ENCODE data around the gene FASTKD1. TPM values are rescaled to one million over a fixed set of nuclear protein-coding genes. Genes with fewer than 3 reads are reported as not detected.

The FASTKD1 gene
- total RNA-seq, 2 experiments from 2014 or later, result 6.3 to 7.2 TPM

DNA sequence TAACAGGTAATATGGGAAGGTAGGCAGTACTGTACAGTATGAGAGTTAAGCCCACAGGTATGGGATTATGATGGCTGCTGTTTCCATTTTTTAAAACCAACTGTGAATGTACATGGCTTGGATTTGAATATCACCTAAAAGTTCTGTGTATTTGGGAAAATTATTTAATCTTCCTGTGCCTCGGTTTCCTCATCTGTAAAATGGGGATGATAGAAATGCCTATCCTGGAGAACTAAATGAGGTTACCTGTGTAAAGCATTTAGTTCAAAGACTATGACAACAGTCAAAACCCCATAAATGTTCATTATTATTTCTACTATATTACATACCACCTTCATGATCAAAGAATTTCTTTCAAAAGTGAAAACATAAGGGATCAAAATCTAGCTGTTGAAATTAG is 60.6 kb downstream of the FASTKD1 start:
- Histone ChIP-seq H3K27me3 (ENCODE audit: control insufficient read depth in 1 of 2, insufficient read depth in 2 of 2, low read length in 2 of 2) (no peaks in the 10 kb centered on the region), H3K27ac (ENCODE audit: low read depth in 1 of 2, low read length in 2 of 2) (no peak overlapping the region), H3K4me3 (ENCODE audit: low read length) (no peak overlapping the region), H3K36me3 (ENCODE audit: insufficient read depth, low read length) (no peaks in the 10 kb centered on the region), H3K4me1 (ENCODE audit: insufficient read depth, low read length) (no peaks in the 10 kb centered on the region), H3K9me3 (ENCODE audit: control insufficient read depth in 1 of 2, insufficient read depth in 1 of 2, low read length in 2 of 2) (no peaks in the 10 kb centered on the region)
- ATAC-seq (ENCODE audit: poor library complexity) (no peak), DNase-seq (no peak)
- Mint-ChIP-seq H3K27me3 (no peaks in the 10 kb centered on the region), H3K36me3 (ENCODE audit: low read depth) (no peaks in the 10 kb centered on the region), H3K9me3 (no peaks in the 10 kb centered on the region), H3K4me1 (ENCODE audit: low read depth) (no peaks in the 10 kb centered on the region), H3K27ac (no peak overlapping the region), H3K4me3 (no peak overlapping the region)
- ChIA-PET CTCF (no interaction called here), POLR2A (no interaction called here)
- TF ChIP-seq, protein P1, sequence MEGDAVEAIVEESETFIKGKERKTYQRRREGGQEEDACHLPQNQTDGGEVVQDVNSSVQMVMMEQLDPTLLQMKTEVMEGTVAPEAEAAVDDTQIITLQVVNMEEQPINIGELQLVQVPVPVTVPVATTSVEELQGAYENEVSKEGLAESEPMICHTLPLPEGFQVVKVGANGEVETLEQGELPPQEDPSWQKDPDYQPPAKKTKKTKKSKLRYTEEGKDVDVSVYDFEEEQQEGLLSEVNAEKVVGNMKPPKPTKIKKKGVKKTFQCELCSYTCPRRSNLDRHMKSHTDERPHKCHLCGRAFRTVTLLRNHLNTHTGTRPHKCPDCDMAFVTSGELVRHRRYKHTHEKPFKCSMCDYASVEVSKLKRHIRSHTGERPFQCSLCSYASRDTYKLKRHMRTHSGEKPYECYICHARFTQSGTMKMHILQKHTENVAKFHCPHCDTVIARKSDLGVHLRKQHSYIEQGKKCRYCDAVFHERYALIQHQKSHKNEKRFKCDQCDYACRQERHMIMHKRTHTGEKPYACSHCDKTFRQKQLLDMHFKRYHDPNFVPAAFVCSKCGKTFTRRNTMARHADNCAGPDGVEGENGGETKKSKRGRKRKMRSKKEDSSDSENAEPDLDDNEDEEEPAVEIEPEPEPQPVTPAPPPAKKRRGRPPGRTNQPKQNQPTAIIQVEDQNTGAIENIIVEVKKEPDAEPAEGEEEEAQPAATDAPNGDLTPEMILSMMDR (IDR thresholded peaks at IDR 0.05), result no peak
- intact Hi-C loops (cut with DNase I, micrococcal nuclease), result no loop called here

DNA sequence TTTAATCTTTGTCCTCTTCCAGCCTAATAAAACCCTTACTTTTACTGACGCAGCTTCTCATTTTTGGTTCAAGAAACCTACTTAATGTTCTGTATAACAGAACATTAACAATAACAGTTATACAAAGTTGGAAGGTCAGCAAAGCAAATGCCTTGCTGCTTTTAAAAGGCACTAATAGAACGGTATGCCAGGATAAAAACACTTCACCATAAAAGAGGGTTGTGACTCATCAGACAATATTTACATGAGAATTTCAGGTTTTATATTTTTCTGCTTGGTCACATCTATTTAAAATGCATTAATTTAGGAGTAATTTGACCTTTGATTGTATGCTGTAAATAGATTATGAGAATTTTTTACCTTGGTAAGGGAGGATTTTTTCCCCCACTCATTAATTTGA is 61.1 kb downstream of the FASTKD1 start:
- Mint-ChIP-seq H3K36me3 (ENCODE audit: low read depth) (no peaks in the 10 kb centered on the region), H3K9me3 (no peaks in the 10 kb centered on the region), H3K4me1 (ENCODE audit: low read depth) (no peaks in the 10 kb centered on the region), H3K27ac (no peak overlapping the region), H3K4me3 (no peak overlapping the region), H3K27me3 (no peaks in the 10 kb centered on the region)
- intact Hi-C loops (cut with DNase I, micrococcal nuclease), result no loop called here
- Histone ChIP-seq H3K27me3 (ENCODE audit: control insufficient read depth in 1 of 2, insufficient read depth in 2 of 2, low read length in 2 of 2) (no peaks in the 10 kb centered on the region), H3K9me3 (ENCODE audit: control insufficient read depth in 1 of 2, insufficient read depth in 1 of 2, low read length in 2 of 2) (no peaks in the 10 kb centered on the region), H3K27ac (ENCODE audit: low read depth in 1 of 2, low read length in 2 of 2) (no peak overlapping the region), H3K4me3 (ENCODE audit: low read length) (no peak overlapping the region), H3K4me1 (ENCODE audit: insufficient read depth, low read length) (no peaks in the 10 kb centered on the region), H3K36me3 (ENCODE audit: insufficient read depth, low read length) (no peaks in the 10 kb centered on the region)
- TF ChIP-seq, protein P1 (IDR thresholded peaks at IDR 0.05), result no peak
- POLR2A ChIA-PET, result no interaction called here
- CTCF ChIA-PET, result interaction anchor here (1.0 kb wide), 1 partner anchor 24 kb away, joined by 3 read pairs; no protein-coding TSS in a partner anchor
- ATAC-seq (ENCODE audit: poor library complexity) (no peak), DNase-seq (no peak)

DNA sequence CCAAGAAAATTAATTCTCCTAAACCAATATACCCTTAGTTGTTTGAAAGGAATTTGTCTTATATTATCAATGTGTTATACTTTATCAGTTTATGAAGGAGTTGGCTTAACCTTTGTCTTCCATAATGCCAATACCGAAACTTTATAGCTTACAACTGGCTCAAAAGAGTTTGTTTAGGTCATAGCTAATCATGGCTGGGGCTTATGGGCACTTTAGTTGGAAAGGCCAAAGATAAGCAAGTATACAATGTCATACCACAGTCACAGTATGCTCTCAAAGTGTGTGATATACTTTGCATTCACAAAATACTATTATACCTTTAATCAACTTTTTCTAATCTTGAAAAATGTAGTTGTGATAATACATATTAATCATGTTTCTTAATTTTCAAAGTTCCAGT is 61.8 kb downstream of the FASTKD1 start:
- no peaks in the 10 kb centered on the region for H3K27me3 Mint-ChIP-seq
- ChIA-PET CTCF (interaction anchor here (1.0 kb wide), 1 partner anchor 23 kb away, joined by 3 read pairs; no protein-coding TSS in a partner anchor), POLR2A (interaction anchor here (0.5 kb wide), 1 partner anchor 549 kb away, joined by 3 read pairs; no protein-coding TSS in a partner anchor)
- no peaks in the 10 kb centered on the region for H3K9me3 Mint-ChIP-seq
- TF ChIP-seq, protein P1 (IDR thresholded peaks at IDR 0.05), result no peak
- no peak overlapping the region for H3K27ac Mint-ChIP-seq
- H3K9me3 ChIP-seq (ENCODE audit: control insufficient read depth in 1 of 2, insufficient read depth in 1 of 2, low read length in 2 of 2), result no peaks in the 10 kb centered on the region
- no peak overlapping the region for H3K27ac ChIP-seq (ENCODE audit: low read depth in 1 of 2, low read length in 2 of 2)
- no peak overlapping the region for H3K4me3 ChIP-seq (ENCODE audit: low read length)
- intact Hi-C loops (cut with DNase I, micrococcal nuclease), result no loop called here
- H3K4me3 Mint-ChIP-seq, result no peak overlapping the region
- ATAC-seq (ENCODE audit: poor library complexity) (no peak), DNase-seq (no peak)
- H3K4me1 ChIP-seq (ENCODE audit: insufficient read depth, low read length), result no peaks in the 10 kb centered on the region
- H3K36me3 ChIP-seq (ENCODE audit: insufficient read depth, low read length), result no peaks in the 10 kb centered on the region
- no peaks in the 10 kb centered on the region for H3K36me3 Mint-ChIP-seq (ENCODE audit: low read depth)
- H3K27me3 ChIP-seq (ENCODE audit: control insufficient read depth in 1 of 2, insufficient read depth in 2 of 2, low read length in 2 of 2), result no peaks in the 10 kb centered on the region
- no peaks in the 10 kb centered on the region for H3K4me1 Mint-ChIP-seq (ENCODE audit: low read depth)

Measured in CD4-positive, alpha-beta T cell (primary cell).